Adrenal gland (tissue), 5 donors: Measurements from ENCODE around the gene OPN4.

Experiments
- POLR2A ChIP-seq, 2 donors: fragments of 450-650 bp; IDR thresholded peaks; one replicate each; pipeline ENCODE4 v1.6.1; 2017; ENCODE audit warnings: antibody characterized with exemption in 2 of 2, mild to moderate bottlenecking in 2 of 2, moderate library complexity in 1 of 2
- TF ChIP-seq, protein P1 (sequence below), 6 experiments: fragments of 450-650 bp in 4 of 6; fragments of 200-600 bp in 2 of 6; sonication (generic) in 1 of 6; IDR thresholded peaks; 1 replicate in 5 of 6; 2 replicates in 1 of 6; pipeline versions ENCODE4 v1.5.1 to v1.8.0; 2016 to 2021; ENCODE audit warnings: antibody characterized with exemption in 6 of 6, mild to moderate bottlenecking in 2 of 6, moderate library complexity in 1 of 6
- donor health status: DM: no; HTN: no; CAD: no.

GRCh38 chr10:86630079-86630478 is 24.3 kb upstream of the OPN4 start:
- TF ChIP-seq, protein P1, sequence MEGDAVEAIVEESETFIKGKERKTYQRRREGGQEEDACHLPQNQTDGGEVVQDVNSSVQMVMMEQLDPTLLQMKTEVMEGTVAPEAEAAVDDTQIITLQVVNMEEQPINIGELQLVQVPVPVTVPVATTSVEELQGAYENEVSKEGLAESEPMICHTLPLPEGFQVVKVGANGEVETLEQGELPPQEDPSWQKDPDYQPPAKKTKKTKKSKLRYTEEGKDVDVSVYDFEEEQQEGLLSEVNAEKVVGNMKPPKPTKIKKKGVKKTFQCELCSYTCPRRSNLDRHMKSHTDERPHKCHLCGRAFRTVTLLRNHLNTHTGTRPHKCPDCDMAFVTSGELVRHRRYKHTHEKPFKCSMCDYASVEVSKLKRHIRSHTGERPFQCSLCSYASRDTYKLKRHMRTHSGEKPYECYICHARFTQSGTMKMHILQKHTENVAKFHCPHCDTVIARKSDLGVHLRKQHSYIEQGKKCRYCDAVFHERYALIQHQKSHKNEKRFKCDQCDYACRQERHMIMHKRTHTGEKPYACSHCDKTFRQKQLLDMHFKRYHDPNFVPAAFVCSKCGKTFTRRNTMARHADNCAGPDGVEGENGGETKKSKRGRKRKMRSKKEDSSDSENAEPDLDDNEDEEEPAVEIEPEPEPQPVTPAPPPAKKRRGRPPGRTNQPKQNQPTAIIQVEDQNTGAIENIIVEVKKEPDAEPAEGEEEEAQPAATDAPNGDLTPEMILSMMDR (IDR thresholded peaks at IDR 0.05), result no peak
- no peak for TF ChIP-seq POLR2A (IDR thresholded peaks at IDR 0.05)
